HepG2 (cell line): Measurements from ENCODE around the gene TFRC. TPM values are rescaled to one million over a fixed set of nuclear protein-coding genes. Genes with fewer than 3 reads are reported as not detected.
"Not testable (repeated sequence)": the region's sequence is repeated elsewhere in the genome, so short reads cannot be mapped to it uniquely, and the experiment has no call there.

Source experiments
- ATAC-seq: fragments of 200-7000 bp; cut with Tn5 transposase; 3 replicates; pipeline ENCODE4 v1.9.1; 2020; ENCODE audit warnings: mild to moderate bottlenecking, moderate library complexity
- BruUV-seq: library from RNA; stranded (reverse); fragments of 400-500 nt; replicated peaks from 2 replicates; lab custom pipeline; 2021; lab: Mats Ljungman, UMichigan
- CTCF ChIA-PET: fragments of 300-600 bp; formaldehyde crosslinking; extraction: SDS; loops from one replicate; lab custom pipeline; 2021; ENCODE audit warnings: low total read pairs, inconsistent platforms, low intra/inter-chr PET ratio; lab: Yijun Ruan, JAX
- POLR2A ChIA-PET: fragments of 350-600 bp; sonication (Branson Sonifier 250); formaldehyde crosslinking; loops from one replicate; lab custom pipeline; 2020; ENCODE audit warnings: antibody characterized with exemption, inconsistent platforms; lab: Yijun Ruan, JAX
- DNase-seq: peaks from one replicate; pipeline ENCODE4 v3.0.0-alpha.2; 2015; ENCODE audit warnings: low spot score
- FAIRE-seq: peaks from 3 replicates; lab custom pipeline; 2011; peaks lifted over from hg19 to GRCh38; lab: Jason Lieb, UNC
- H2AFZ ChIP-seq: one replicate; pipeline ENCODE4 v1.6.1; 2011; ENCODE audit warnings: low read length, inconsistent platforms
- H3K27ac ChIP-seq: fragments of 300-600 bp; 3 replicates; pipeline ENCODE4 v1.8.0; 2011; ENCODE audit warnings: mixed run types, mild to moderate bottlenecking, mixed read lengths, low read length, inconsistent platforms; ENCODE audit not compliant: insufficient read depth; ENCODE audit errors: extremely low read length
- H3K27me3 ChIP-seq, 2 experiments: fragments of 200-600 bp in 1 of 2; 2 replicates in 1 of 2; 3 replicates in 1 of 2; pipeline versions ENCODE4 v1.6.0 to v1.8.0; 2011; ENCODE audit warnings: low read length in 2 of 2, mild to moderate bottlenecking in 2 of 2, moderate library complexity in 2 of 2, inconsistent platforms in 1 of 2; ENCODE audit not compliant: insufficient read depth in 2 of 2, control insufficient read depth in 1 of 2
- H3K36me3 ChIP-seq, 2 experiments: fragments of 200-600 bp in 1 of 2; replicated peaks in 1 of 2; 2 replicates in 1 of 2; 3 replicates in 1 of 2; pipeline versions ENCODE4 v1.5.1 to v1.8.0; 2011; ENCODE audit warnings: low read length in 2 of 2, inconsistent platforms in 1 of 2; ENCODE audit not compliant: insufficient read depth in 2 of 2, control insufficient read depth in 1 of 2
- H3K4me1 ChIP-seq: 2 replicates; pipeline ENCODE4 v1.5.1; 2012; ENCODE audit warnings: low read length, inconsistent platforms; ENCODE audit not compliant: insufficient read depth
- H3K4me2 ChIP-seq: 2 replicates; pipeline ENCODE4 v1.6.0; 2011; ENCODE audit warnings: low read depth, low read length, inconsistent platforms
- H3K4me3 ChIP-seq, 3 experiments: fragments of 200-600 bp in 1 of 3; sonication (generic), shearing (Covaris generic) in 1 of 3; replicated peaks in 1 of 3; 2 replicates each; pipeline ENCODE4 v1.5.1; 2011 to 2016; ENCODE audit warnings: low read length in 3 of 3, inconsistent platforms in 2 of 3, low read depth in 2 of 3, mild to moderate bottlenecking in 2 of 3, control low read depth in 1 of 3, mixed read lengths in 1 of 3; ENCODE audit not compliant: insufficient read depth in 1 of 3
- H3K79me2 ChIP-seq: one replicate; pipeline ENCODE4 v1.6.1; 2011; ENCODE audit warnings: low read length, inconsistent platforms; ENCODE audit not compliant: insufficient read depth
- H3K9ac ChIP-seq: 2 replicates; pipeline ENCODE4 v1.6.0; 2011; ENCODE audit warnings: mild to moderate bottlenecking, low read depth, low read length, inconsistent platforms; ENCODE audit not compliant: insufficient read depth
- H3K9me3 ChIP-seq: 2 replicates; pipeline ENCODE4 v1.5.1; 2012; ENCODE audit warnings: mild to moderate bottlenecking, low read length
- H4K20me1 ChIP-seq: 2 replicates; pipeline ENCODE4 v1.6.0; 2011; ENCODE audit warnings: inconsistent platforms, mild to moderate bottlenecking, low read length, moderate library complexity; ENCODE audit not compliant: insufficient read depth
- HMG20B ChIP-seq: conservative IDR thresholded peaks from 2 replicates; pipeline ENCODE4 v1.6.1; 2016; ENCODE audit warnings: missing genetic modification reagents, missing compliant biosample characterization
- RAD21 ChIP-seq: fragments of 450-650 bp; formaldehyde crosslinking; IDR thresholded peaks from 2 replicates; pipeline ENCODE4 v1.5.0; 2020; ENCODE audit warnings: mild to moderate bottlenecking
- RFX5 ChIP-seq: IDR thresholded peaks from 2 replicates; pipeline ENCODE4 v1.6.1; 2011; ENCODE audit warnings: low read depth, low read length, improper control_type of control experiment
- RFXAP ChIP-seq: sonication (generic); formaldehyde crosslinking; IDR thresholded peaks from 2 replicates; pipeline ENCODE4 v1.4.0; 2020; ENCODE audit warnings: missing genetic modification reagents, borderline replicate concordance
- RXRA ChIP-seq: sonication (generic); formaldehyde crosslinking; IDR thresholded peaks from 2 replicates; pipeline ENCODE4 v1.5.1; 2020; ENCODE audit warnings: missing genetic modification reagents
- SRF ChIP-seq: IDR thresholded peaks from 2 replicates; pipeline ENCODE4 v1.6.1; 2011; ENCODE audit warnings: mild to moderate bottlenecking, low read depth, low read length, moderate library complexity
- ZC3H13 ChIP-seq: sonication (generic); formaldehyde crosslinking; IDR thresholded peaks from 2 replicates; pipeline ENCODE4 v1.8.1; 2023; ENCODE audit warnings: mild to moderate bottlenecking, missing genetic modification reagents, moderate library complexity
- ZMYM2 ChIP-seq: sonication (generic); formaldehyde crosslinking; IDR thresholded peaks from 2 replicates; pipeline ENCODE4 v1.8.0; 2022; ENCODE audit warnings: mild to moderate bottlenecking, missing genetic modification reagents
- ZMYM4 ChIP-seq: sonication (generic); formaldehyde crosslinking; IDR thresholded peaks from 2 replicates; pipeline ENCODE4 v1.8.1; 2023; ENCODE audit warnings: mild to moderate bottlenecking, missing genetic modification reagents
- ZNF138 ChIP-seq: sonication (generic); formaldehyde crosslinking; IDR thresholded peaks from 2 replicates; pipeline ENCODE4 v1.5.0; 2020; ENCODE audit warnings: mild to moderate bottlenecking, low read depth, missing genetic modification reagents
- ZNF616 ChIP-seq: sonication (generic); formaldehyde crosslinking; IDR thresholded peaks from 2 replicates; pipeline ENCODE4 v1.5.0; 2020; ENCODE audit warnings: low read depth, mild to moderate bottlenecking, missing genetic modification reagents
- ZNF737 ChIP-seq: sonication (generic); formaldehyde crosslinking; IDR thresholded peaks from 2 replicates; pipeline ENCODE4 v1.5.0; 2020; ENCODE audit warnings: missing genetic modification reagents, mild to moderate bottlenecking, borderline replicate concordance
- ZSCAN12 ChIP-seq: sonication (generic); formaldehyde crosslinking; IDR thresholded peaks from 2 replicates; pipeline ENCODE4 v1.9.0; 2021; ENCODE audit warnings: mild to moderate bottlenecking, missing genetic modification reagents
- WGBS: methylation state at CpG from one replicate; pipeline ENCODE4 v1.1.6; 2017; ENCODE audit warnings: low lambda C conversion rate; 5-methylcytosine and 5-hydroxymethylcytosine counted together
- in situ Hi-C: cut with HindIII; loops from 2 replicates; pipeline ENCODE4 v1.10.0; 2017; ENCODE audit warnings: low pct_unique_long_range_greater_than_20kb; ENCODE audit not compliant: extremely low pct_ligation_motif_present
- intact Hi-C: fragments of 100-400 bp; cut with micrococcal nuclease; formaldehyde crosslinking; loops from one replicate; pipeline ENCODE4 v1.10.0; 2022; ENCODE audit not compliant: unreplicated experiment
- polyA plus RNA-seq, 8 experiments: library from polyadenylated mRNA; depleted of rRNA in 3 of 8; stranded (reverse) in 7 of 8; unstranded in 1 of 8; fragments of >200 nt; fragmentation: Illumina TruSeq in 4 of 8; extraction: Trizol in 4 of 8; gene quantifications; 2 replicates each; pipeline versions ENCODE4 v1.2.1 to v1.2.3, GENCODE V29; 2011 to 2016; ENCODE audit warnings: low read depth in 4 of 8, missing spikeins in 1 of 8, mixed read lengths in 1 of 8; ENCODE audit not compliant: insufficient read depth in 1 of 8
- total RNA-seq, 5 experiments: library from RNA; depleted of rRNA; stranded (reverse); fragments of >200 nt; fragmentation: Illumina TruSeq; extraction: Trizol; gene quantifications; 2 replicates each; pipeline ENCODE4 v1.2.3, GENCODE V29; 2016; ENCODE audit warnings: low read depth in 1 of 5
- TF ChIP-seq, protein P1 (sequence below): IDR thresholded peaks from 2 replicates; pipeline ENCODE4 v1.6.1; 2012; ENCODE audit warnings: inconsistent platforms
- TF ChIP-seq, protein P2 (sequence below): sonication (generic); formaldehyde crosslinking; conservative IDR thresholded peaks from 2 replicates; pipeline ENCODE4 v1.4.0; 2020; ENCODE audit warnings: missing genetic modification reagents

Gene TFRC
- total and polyA plus RNA-seq, 2 of the 13 experiments (the other 11 are each of a cell fraction or from before 2014, with no cell fraction given), result 188 to 274 TPM

DNA sequence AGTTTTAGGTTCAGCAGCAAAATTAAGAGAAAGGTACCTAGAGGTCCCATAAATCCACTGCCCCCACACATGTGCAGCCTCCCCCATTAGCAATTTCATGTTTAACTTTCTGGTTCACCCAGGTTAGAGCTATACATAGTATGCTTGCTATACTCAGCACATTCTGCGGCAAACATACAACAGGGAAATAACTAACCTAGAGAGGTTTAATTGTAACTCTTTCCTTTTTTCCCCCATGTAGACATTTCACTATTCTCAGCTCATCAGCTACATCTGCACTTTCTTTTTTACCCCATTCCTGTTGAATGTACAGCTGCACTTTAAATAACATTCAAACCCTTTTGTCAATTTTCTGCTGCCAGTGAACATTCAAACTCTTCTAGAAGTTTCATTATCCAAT, 21.1 kb downstream of the TFRC start (continued):
- TF ChIP-seq SRF (no peak), RAD21 (CRISPR knock-in tag) (no peak), HMG20B (CRISPR knock-in tag) (no peak), ZNF737 (CRISPR knock-in tag) (no peak), RXRA (CRISPR knock-in tag) (no peak), ZNF616 (no peak), ZMYM2 (CRISPR knock-in tag) (no peak), ZSCAN12 (CRISPR knock-in tag) (no peak), ZMYM4 (CRISPR knock-in tag) (no peak), ZC3H13 (no peak)
- TF ChIP-seq, protein P1, sequence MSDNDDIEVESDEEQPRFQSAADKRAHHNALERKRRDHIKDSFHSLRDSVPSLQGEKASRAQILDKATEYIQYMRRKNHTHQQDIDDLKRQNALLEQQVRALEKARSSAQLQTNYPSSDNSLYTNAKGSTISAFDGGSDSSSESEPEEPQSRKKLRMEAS, result no peak

DNA sequence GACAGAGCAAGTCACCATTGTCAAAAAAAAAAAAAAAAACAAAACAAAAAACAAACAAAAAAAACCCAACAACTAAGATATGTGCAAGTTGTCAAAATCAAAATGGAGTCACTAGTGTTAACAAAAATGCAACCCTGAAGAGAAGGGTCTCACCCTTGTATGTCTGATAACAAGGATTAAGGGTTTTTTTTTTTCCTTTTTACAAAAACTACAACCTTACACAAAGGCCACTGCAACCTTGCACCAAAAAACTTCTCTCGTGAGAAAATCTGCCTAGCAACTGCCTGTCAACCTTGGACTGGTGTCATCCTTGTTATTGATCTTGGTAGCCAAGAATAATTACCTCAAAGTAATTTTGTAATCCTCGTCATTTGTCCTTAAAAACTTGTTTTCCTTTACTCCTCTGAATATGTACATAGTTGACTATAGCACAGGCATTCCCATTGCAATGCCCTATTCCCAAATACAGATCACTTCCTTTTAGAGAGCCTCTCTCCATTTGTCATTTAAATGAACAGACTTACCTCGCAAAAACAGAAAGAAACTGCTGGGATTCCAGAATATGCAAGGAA, 24.0 kb downstream of the TFRC start:
- ATAC-seq (no peak), FAIRE-seq (no peak), DNase-seq (no peak)
- Histone ChIP-seq H4K20me1 (peaks cover 15% of the 10 kb centered on the region; the same call in 1 of the 2 replicates), H3K4me2 (no peak overlapping the region), H3K36me3 (peaks cover 35 to 89% of the 10 kb centered on the region in 2 experiments), H3K9ac (no peak overlapping the region), H3K4me3 (no peak overlapping the region), H3K27me3 (no peaks in the 10 kb centered on the region), H3K27ac (no peak overlapping the region), H3K9me3 (no peaks in the 10 kb centered on the region), H3K4me1 (peaks cover 26% of the 10 kb centered on the region), H2AFZ (no peak overlapping the region), H3K79me2 (no peaks in the 10 kb centered on the region)
- POLR2A ChIA-PET, result no interaction called here
- no TSS peak for BruUV-seq
- in situ Hi-C loops (no loop called here), intact Hi-C loops (no loop called here)
- 83% methylated on average over 3 of the region's 3 CpGs for WGBS
- CTCF ChIA-PET, result no interaction called here
- TF ChIP-seq ZNF138 (CRISPR knock-in tag) (no peak), RFXAP (peak; percentile 78; the same call in 1 of the 2 replicates), RFX5 (peak; percentile 91)
- TF ChIP-seq, protein P2, sequence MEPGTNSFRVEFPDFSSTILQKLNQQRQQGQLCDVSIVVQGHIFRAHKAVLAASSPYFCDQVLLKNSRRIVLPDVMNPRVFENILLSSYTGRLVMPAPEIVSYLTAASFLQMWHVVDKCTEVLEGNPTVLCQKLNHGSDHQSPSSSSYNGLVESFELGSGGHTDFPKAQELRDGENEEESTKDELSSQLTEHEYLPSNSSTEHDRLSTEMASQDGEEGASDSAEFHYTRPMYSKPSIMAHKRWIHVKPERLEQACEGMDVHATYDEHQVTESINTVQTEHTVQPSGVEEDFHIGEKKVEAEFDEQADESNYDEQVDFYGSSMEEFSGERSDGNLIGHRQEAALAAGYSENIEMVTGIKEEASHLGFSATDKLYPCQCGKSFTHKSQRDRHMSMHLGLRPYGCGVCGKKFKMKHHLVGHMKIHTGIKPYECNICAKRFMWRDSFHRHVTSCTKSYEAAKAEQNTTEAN (CRISPR knock-in tag), result no peak

DNA sequence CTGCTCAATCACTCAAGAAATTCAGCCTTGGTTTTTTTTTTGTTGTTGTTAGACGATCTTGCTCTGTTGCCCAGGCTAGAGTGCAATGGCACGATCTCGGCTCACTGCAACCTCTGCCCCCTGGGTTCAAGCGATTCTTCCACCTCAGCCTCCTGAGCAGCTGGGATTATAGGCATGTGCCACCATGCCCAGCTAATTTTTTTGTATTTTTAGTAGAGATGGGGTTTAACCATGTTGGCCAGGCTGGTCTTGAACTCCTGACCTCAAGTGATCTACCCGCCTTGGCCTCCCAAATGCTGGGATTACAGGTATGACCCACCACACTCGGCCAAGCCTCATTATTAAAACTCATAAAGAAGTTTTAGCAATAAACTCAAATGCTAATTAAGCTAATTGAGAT, 25.5 kb downstream of the TFRC start:
- H3K9ac ChIP-seq, DNase-seq, H2AFZ ChIP-seq, in situ Hi-C loops, POLR2A ChIA-PET, CTCF ChIA-PET, H3K27me3 ChIP-seq, ATAC-seq, FAIRE-seq, intact Hi-C loops, BruUV-seq, H3K4me3 ChIP-seq, H3K79me2 ChIP-seq, H3K9me3 ChIP-seq, H3K4me2 ChIP-seq: not testable (repeated sequence)
- Histone ChIP-seq H3K27ac (peak overlapping the region; percentile 28), H3K4me1 (peaks cover 26% of the 10 kb centered on the region), H4K20me1 (peaks cover 20% of the 10 kb centered on the region), H3K36me3 (peaks cover 33 to 90% of the 10 kb centered on the region in 2 experiments)
- WGBS, result 97% methylated on average over 6 of the region's 6 CpGs
